Esophagus squamous epithelium (tissue), 4 donors: ENCODE results near the gene SLC22A5.

ENCODE experiments used
- POLR2A ChIP-seq, 4 donors: fragments of 450-650 bp; IDR thresholded peaks; one replicate each; pipeline ENCODE4 v1.6.1; 2017; ENCODE audit warnings: antibody characterized with exemption in 4 of 4, mild to moderate bottlenecking in 4 of 4, moderate library complexity in 3 of 4
- TF ChIP-seq, protein P1 (sequence below), 6 experiments: fragments of 450-650 bp in 4 of 6; fragments of 200-600 bp in 2 of 6; sonication (generic) in 2 of 6; IDR thresholded peaks; one replicate each; pipeline ENCODE4 v1.5.1; 2016 to 2019; ENCODE audit warnings: antibody characterized with exemption in 6 of 6, mild to moderate bottlenecking in 4 of 6, moderate library complexity in 4 of 6

GRCh38 chr5:132327252-132327955 is 42.1 kb upstream of the SLC22A5 start:
- TF ChIP-seq, protein P1, sequence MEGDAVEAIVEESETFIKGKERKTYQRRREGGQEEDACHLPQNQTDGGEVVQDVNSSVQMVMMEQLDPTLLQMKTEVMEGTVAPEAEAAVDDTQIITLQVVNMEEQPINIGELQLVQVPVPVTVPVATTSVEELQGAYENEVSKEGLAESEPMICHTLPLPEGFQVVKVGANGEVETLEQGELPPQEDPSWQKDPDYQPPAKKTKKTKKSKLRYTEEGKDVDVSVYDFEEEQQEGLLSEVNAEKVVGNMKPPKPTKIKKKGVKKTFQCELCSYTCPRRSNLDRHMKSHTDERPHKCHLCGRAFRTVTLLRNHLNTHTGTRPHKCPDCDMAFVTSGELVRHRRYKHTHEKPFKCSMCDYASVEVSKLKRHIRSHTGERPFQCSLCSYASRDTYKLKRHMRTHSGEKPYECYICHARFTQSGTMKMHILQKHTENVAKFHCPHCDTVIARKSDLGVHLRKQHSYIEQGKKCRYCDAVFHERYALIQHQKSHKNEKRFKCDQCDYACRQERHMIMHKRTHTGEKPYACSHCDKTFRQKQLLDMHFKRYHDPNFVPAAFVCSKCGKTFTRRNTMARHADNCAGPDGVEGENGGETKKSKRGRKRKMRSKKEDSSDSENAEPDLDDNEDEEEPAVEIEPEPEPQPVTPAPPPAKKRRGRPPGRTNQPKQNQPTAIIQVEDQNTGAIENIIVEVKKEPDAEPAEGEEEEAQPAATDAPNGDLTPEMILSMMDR (IDR thresholded peaks at IDR 0.05) = no peak
- TF ChIP-seq POLR2A (IDR thresholded peaks at IDR 0.05) = no peak
